HEK293T (cell line): ENCODE results near the gene CAMSAP1.

Experiments used
- BHLHE40 ChIP-seq: fragments of 450-650 bp; IDR thresholded peaks from 2 replicates; pipeline ENCODE4 v1.6.1; 2016; ENCODE audit warnings: mild to moderate bottlenecking, moderate library complexity, borderline replicate concordance
- FOXA1 ChIP-seq: fragments of 450-650 bp; IDR thresholded peaks from 2 replicates; pipeline ENCODE4 v1.6.1; 2016; ENCODE audit warnings: mild to moderate bottlenecking
- HDGF ChIP-seq: fragments of 450-650 bp; IDR thresholded peaks from 2 replicates; pipeline ENCODE4 v1.6.1; 2017; ENCODE audit warnings: antibody characterized with exemption, borderline replicate concordance
- LEF1 ChIP-seq: fragments of 450-650 bp; IDR thresholded peaks from 2 replicates; pipeline ENCODE4 v1.6.1; 2017; ENCODE audit warnings: mild to moderate bottlenecking, borderline replicate concordance
- PKNOX1 ChIP-seq: fragments of 450-650 bp; IDR thresholded peaks from 2 replicates; pipeline ENCODE4 v1.6.1; 2016
- SUZ12 ChIP-seq: fragments of 450-650 bp; IDR thresholded peaks from 2 replicates; pipeline ENCODE4 v1.6.1; 2016; ENCODE audit warnings: mild to moderate bottlenecking
- TARDBP ChIP-seq: fragments of 450-650 bp; IDR thresholded peaks from 2 replicates; pipeline ENCODE4 v1.6.1; 2016
- ZNF384 ChIP-seq: fragments of 450-650 bp; IDR thresholded peaks from 2 replicates; pipeline ENCODE4 v1.6.1; 2016

GRCh38 chr9:135779571-135779970 is 127.8 kb downstream of the CAMSAP1 start:
- TF ChIP-seq PKNOX1 (no peak), HDGF (no peak), BHLHE40 (no peak), ZNF384 (no peak), SUZ12 (no peak), FOXA1 (no peak), TARDBP (no peak), LEF1 (no peak)
